GM19239 (cell line): ENCODE measurements around the gene CARD11.
"Not testable (repeated sequence)": the region's sequence is repeated elsewhere in the genome, so short reads cannot be mapped to it uniquely, and the experiment has no call there.

Experiments
- DNase-seq: peaks from one replicate; pipeline ENCODE4 v3.0.0; 2011; ENCODE audit warnings: low spot score; ENCODE audit not compliant: insufficient read length
- FAIRE-seq: peaks from 2 replicates; lab custom pipeline; 2011; peaks lifted over from hg19 to GRCh38; lab: Jason Lieb, UNC

Gene CARD11

GRCh38 chr7:3066506-3066905 lies 22.8 kb upstream of the CARD11 start:
- FAIRE-seq: no peak
- DNase-seq: no peak

- FAIRE-seq (peak; percentile 91), DNase-seq (peak; percentile 50)
These were observed 22.1 kb upstream of the CARD11 start for GRCh38 chr7:3065724-3066143.

GRCh38 chr7:3064067-3064466 lies 20.4 kb upstream of the CARD11 start:
- FAIRE-seq (no peak), DNase-seq (no peak)

GRCh38 chr7:3063016-3063753 lies 19.5 kb upstream of the CARD11 start:
- DNase-seq (peak; percentile 48), FAIRE-seq (peak; percentile 96)

GRCh38 chr7:3057066-3057420 lies 13.4 kb upstream of the CARD11 start:
- no peak for FAIRE-seq
- no peak for DNase-seq

- no peak for DNase-seq
- no peak for FAIRE-seq
These were observed 12.8 kb upstream of the CARD11 start for GRCh38 chr7:3056234-3057065.

- FAIRE-seq: no peak
- DNase-seq: no peak
These were observed 12.0 kb upstream of the CARD11 start for GRCh38 chr7:3055626-3056025.

- FAIRE-seq: peak; percentile 97
These were observed 692 bp downstream of the CARD11 start for GRCh38 chr7:3042861-3043489.

GRCh38 chr7:3041986-3042675 lies 1.5 kb downstream of the CARD11 start:
- DNase-seq (no peak), FAIRE-seq (peak; percentile 70)

More at GRCh38 chr7:3042861-3043489, 692 bp downstream of the CARD11 start:
- peak; percentile 78 for DNase-seq

- DNase-seq (no peak), FAIRE-seq (no peak)
These were observed 3.9 kb downstream of the CARD11 start for GRCh38 chr7:3039787-3040186.

GRCh38 chr7:3038011-3038410 lies 5.7 kb downstream of the CARD11 start:
- FAIRE-seq, DNase-seq: not testable (repeated sequence)

- no peak for FAIRE-seq
- DNase-seq: no peak
These were observed 6.4 kb downstream of the CARD11 start for GRCh38 chr7:3037259-3037658.

GRCh38 chr7:3034591-3035150 lies 9.0 kb downstream of the CARD11 start:
- FAIRE-seq: no peak
- no peak for DNase-seq

GRCh38 chr7:3033581-3033980 lies 10.1 kb downstream of the CARD11 start:
- DNase-seq: no peak
- FAIRE-seq: no peak

- no peak for FAIRE-seq
- no peak for DNase-seq
These were observed 10.5 kb downstream of the CARD11 start for GRCh38 chr7:3033136-3033535.

- DNase-seq (no peak), FAIRE-seq (no peak)
These were observed 11.4 kb downstream of the CARD11 start for GRCh38 chr7:3032256-3032655.

- FAIRE-seq (no peak), DNase-seq (no peak)
These were observed 14.5 kb downstream of the CARD11 start for GRCh38 chr7:3029138-3029537.

- FAIRE-seq (no peak), DNase-seq (no peak)
These were observed 14.9 kb downstream of the CARD11 start for GRCh38 chr7:3028758-3029093.

GRCh38 chr7:3028071-3028757 lies 15.5 kb downstream of the CARD11 start:
- DNase-seq: no peak
- no peak for FAIRE-seq
